Myocyte (in vitro differentiated cells): ENCODE data around the gene MED15. TPM values are rescaled to one million over a fixed set of nuclear protein-coding genes. Genes with fewer than 3 reads are reported as not detected.
"Not testable (repeated sequence)": the region's sequence is repeated elsewhere in the genome, so short reads cannot be mapped to it uniquely, and the experiment has no call there.

Experiments
- DNase-seq: peaks from one replicate; pipeline ENCODE4 v3.0.0-alpha.2; 2012; ENCODE audit warnings: low read depth
- total RNA-seq: library from RNA; depleted of rRNA; stranded (reverse); fragments of >200 nt; gene quantifications from 2 replicates; pipeline ENCODE4 v1.2.3, GENCODE V29; 2014

The MED15 gene
- total RNA-seq, 1 donor from 2014 or later = 29.7 TPM

DNA sequence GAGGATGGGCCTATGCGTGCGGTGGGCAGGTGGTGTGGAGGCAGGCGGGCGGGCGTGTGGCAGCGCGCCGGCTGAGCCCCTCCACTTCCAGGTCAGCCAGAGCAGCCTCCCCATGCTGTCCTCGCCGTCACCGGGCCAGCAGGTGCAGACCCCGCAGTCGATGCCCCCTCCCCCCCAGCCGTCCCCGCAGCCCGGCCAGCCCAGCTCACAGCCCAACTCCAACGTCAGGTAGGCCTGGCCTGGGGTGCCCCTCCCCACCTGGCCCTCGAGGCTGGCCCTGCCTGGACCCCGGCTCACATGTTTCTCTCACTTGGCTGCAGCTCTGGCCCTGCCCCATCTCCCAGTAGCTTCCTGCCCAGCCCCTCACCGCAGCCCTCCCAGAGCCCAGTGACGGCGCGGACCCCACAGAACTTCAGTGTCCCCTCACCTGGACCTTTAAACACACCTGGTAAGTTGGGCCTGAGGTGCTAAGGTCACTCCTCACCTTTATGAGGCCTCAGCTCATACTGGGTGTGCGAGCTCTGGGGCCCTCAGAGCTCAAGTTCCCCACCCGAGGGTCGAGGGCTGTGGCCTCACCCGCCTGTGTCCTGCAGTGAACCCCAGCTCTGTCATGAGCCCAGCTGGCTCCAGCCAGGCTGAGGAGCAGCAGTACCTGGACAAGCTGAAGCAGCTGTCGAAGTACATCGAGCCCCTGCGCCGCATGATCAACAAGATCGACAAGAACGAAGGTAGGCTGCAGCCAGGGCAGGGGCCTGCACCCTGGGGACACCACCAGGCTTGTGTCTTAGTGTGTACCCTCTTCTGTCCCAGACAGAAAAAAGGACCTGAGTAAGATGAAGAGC is 75.3 kb downstream of the MED15 start:
- DNase-seq = no peak

DNA sequence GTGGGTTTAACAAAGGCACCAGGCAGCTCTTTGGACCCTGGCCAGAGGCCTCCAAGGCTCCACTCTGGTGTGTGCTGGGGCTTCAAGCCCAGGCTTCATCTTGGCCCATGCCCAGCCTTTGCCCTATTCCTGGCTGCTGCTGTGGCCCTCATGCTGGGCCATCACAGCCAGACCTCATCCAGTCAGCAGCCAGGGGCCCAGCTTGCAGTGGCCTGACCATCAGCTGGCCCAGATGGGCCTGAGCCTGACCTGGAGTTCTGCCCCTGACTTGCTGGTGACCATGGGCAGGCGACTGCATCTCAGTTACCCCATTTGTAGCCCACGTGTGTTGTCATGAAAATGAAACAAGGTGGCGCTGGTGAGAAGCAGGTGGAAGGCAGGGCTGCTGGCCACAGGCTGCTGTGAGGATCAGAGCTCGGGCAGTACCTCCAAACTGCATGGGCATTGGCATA is 76.1 kb downstream of the MED15 start:
- DNase-seq = no peak

DNA sequence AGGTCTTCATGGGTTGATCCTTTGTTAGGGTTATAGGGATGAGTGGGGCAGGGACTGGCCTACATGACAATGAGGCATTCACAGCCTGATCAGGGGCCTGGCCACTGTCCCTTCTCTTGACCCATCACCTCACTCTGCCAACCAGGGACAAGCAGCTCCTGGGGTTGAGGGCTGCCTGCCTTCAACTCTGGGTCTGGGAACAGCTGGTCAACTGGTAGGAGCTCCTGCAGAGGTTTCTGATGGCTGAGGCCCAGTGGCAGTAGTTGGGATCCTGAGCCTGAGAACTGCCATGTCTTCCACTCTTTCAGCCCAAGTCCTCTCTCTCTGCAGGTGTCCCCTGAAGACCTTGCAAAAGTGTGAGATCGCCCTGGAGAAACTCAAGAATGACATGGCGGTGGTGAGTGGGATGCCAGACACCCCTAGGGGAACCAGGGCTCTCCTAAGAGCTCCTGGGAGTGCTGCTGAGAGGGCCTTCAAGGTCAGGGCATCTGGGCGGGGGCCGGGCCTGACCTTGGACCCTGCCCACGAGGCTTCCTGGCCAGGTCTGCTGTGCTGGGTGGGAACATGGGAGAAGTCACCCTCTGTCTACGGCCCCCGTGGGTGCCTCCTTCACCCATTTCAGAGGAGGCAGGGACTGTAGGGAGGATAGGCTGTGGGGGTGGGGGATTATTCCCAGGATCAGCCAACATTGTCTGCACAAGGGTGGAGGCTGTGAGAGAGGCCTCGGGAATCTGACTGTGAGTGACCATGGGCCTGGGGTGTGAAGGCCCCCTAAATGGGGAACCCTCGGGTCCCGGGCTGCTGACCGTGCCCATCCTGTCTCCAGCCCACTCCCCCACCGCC is 76.8 kb downstream of the MED15 start:
- no peak for DNase-seq

DNA sequence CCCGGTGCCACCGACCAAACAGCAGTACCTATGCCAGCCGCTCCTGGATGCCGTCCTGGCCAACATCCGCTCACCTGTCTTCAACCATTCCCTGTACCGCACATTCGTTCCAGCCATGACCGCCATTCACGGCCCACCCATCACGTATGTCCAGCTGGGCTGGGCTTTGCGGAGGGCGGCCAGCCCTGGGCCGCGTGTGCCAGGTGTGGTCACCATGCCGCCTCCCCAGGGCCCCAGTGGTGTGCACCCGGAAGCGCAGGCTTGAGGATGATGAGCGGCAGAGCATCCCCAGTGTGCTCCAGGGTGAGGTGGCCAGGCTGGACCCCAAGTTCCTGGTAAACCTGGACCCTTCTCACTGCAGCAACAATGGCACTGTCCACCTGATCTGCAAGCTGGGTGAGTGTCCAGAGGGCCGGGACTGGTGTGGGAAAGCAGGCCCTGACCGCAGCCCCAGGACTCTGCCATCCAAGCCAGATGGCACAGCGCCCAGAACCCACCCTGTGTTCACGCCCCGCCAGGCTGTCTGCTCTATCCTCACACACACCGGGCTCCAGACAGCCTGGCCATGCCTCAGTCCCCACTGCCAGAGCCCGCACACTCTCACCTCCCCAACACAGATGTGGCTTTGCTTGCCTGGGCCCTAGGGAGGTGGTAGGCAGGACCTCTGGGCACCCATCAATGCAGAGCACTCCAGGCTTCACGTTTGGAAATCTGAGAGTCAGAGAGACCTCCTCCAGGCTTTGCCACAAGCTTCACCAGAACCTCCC is 77.6 kb downstream of the MED15 start:
- DNase-seq = no peak

DNA sequence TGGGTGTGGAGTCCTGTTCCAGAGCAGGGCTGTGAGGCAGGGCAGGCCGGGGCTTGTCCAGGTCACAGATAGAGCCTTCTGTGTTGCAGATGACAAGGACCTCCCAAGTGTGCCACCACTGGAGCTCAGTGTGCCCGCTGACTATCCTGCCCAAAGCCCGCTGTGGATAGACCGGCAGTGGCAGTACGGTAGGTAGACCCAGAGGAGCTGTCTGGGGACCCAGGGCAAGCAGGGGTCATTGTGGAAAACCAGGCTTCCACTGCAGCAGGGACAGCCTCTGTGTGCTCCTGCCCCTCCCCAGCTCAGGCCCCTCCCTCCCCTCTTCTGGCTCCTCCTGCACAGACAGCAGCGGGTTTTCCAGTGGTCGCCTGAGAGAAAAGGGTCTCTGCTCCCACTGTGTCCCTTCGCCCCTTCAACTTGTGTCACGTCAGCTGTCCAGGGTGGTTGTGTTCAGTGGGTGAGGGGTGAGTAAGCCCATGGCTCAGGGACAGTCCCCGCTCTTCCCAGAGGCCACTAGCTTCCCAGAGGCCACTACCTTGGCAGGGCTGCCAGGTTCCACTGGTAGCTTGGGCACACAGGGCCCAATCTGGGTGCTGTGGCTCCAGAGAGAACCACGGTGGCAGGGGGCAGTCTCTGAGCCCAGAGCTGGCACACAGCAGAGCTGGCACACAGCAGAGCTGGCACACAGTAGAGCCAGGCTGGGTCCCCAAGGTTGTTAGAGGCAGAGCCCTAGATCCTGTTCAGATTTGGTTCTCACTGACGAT is 78.4 kb downstream of the MED15 start:
- DNase-seq = no peak

DNA sequence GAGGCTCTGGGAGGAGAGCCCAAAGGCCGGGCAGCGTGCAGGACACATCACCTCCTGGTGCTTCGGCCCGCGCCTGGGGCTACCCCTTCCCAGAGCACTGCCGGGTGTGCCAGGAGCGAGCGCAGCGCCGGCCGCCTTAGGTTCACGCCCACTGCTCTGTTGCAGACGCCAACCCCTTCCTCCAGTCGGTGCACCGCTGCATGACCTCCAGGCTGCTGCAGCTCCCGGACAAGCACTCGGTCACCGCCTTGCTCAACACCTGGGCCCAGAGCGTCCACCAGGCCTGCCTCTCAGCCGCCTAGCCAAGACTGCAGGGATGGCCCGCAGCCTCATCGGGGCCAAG is 79.0 kb downstream of the MED15 start:
- no peak for DNase-seq

DNA sequence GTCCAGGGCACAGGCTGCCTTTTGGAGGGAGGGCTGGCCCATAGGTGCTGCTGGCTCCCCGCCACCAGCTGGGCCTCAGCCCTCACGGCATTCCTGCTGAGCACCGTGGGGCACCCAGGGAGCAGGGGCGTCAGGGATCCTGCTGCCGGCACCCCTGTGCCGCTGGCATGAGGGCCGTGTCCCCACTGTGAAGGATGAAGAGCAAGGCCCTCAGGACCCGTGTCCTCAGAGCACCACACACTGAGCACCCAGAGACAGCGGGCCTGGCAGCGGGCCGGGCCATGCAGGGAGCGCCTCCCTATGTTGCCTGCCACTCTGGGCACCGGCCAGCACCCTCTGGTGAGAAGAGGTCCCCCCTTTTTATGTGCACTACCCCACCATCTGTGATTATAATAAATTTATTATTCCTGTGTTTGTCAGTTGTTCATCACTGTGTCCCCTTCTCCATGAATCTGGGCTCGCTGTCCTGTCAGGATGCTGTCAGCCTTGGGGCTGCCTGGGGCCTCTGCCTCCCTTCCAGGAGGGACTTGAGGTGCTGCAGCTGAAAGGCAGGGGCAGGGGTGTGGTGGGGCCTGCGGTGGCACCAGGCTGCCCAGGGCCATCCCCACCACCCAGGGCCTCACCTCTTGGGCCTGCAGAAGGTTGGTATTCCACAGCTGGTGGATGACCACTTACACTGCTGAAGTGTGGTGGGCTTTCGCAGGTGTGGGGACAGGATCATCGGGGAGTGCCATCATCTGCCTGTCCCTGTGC is 80.0 kb downstream of the MED15 start:
- no peak for DNase-seq

DNA sequence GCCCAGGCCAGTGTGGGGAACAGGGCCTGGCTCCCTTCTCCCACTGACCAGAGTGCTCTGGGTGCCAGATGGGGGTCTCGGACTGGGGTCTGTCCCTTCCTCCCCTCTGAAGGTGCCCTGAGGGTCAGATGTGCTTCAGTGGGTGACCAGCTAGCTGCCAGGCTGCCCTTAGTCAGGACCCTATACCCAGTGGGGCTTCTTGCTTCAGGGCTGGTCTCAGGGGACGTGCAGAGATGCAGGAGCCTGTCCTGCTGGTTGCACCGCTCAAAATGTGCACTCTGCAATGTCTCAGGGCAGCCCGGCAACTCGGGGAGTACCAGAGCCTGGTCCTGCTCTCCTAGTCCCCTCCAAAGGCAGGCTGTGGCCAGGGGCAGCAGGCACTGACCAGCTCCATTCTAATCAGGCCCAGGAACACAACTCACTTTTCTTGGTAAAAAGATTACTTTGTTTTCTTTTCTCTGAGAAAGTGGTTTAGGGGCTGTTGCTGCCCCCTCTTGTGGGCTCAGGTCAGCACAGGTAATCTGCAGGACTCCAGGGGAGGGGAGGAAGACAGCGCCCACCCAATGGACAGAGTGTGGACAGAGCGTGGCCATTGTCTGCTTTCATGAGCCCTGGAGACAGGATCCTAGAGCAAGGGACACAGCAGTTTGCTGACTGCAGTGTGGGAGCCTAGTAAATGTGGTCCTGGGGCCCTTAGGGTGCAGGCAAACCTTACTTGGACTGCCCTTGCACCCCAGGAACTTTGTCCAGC is 80.9 kb downstream of the MED15 start:
- no peak for DNase-seq

DNA sequence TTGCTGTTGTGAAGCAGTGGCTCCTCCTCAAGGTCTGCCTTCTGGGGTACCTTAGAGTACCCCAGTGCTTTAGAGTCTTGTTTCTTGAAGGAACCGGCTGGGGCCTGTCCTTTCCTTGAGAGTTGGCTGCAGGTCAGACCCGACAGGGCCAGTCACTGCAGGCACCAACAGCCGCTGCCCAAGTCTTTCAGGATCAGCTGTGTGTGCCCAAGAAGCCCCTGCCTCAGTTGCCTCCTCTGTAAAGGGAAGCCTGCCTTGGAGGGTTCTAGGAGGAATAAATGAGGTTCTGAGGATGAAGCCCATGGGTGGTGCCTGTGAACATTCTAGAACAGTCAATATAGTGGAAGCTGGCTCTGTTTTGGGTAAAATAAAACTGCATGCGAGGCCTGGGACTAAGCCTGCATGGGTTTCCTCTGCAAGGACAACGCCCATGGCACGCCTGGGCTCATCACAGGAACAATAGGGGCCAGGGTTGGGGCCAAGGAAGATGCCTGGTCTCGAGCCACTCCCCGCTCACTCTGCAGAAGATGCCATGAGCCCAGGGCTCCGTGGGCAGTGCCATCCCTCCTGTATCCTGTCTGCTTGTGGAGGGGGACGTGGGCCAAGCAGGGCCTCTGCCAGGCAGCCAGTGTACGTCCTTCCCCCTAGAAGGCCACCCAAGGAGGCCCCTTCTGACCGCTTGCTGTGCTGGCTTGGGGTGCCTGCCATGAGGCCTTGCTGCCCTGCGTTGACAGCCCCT is 81.6 kb downstream of the MED15 start:
- no peak for DNase-seq

DNA sequence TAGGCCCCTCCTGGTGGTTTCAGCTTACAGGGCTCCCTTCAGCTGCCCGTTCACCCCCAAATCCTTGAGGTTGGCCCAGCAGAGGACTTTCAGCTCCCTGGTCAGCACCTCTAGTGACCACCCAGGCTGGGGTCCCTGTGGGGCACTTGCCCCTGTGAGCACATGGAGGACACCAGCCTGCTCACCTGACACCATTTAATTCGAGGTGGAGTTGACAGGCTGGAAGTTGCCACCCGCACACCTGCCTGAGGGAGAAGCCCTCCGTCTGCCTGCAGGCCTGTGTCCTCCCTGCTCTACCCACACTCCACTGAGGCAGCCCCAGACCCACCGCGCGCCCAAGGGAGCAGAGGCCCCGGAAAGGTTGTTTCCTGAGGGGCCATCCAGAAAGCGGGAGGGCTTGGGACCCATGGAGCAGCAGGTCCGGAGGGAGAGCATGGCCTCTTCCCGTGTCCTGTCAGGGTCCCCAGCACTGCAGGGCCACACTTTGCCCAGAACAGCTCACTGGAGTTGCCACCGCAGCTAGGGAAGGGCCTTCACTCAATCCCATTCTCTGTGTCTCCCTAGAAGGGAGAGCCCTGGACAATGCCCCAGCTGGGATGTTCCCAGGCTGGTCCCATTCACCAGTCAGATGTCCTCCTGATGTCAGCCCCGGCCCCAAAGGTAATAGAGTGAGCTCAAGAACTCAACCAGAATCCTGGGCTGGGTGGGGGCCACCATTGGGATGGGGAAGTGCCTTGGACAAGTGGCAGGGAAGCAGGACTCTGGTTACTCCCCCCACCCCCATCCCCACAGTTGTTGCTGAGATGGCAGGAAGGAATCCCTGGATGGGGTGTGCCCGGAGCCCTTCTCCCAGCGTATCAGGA is 82.4 kb downstream of the MED15 start:
- DNase-seq = no peak

DNA sequence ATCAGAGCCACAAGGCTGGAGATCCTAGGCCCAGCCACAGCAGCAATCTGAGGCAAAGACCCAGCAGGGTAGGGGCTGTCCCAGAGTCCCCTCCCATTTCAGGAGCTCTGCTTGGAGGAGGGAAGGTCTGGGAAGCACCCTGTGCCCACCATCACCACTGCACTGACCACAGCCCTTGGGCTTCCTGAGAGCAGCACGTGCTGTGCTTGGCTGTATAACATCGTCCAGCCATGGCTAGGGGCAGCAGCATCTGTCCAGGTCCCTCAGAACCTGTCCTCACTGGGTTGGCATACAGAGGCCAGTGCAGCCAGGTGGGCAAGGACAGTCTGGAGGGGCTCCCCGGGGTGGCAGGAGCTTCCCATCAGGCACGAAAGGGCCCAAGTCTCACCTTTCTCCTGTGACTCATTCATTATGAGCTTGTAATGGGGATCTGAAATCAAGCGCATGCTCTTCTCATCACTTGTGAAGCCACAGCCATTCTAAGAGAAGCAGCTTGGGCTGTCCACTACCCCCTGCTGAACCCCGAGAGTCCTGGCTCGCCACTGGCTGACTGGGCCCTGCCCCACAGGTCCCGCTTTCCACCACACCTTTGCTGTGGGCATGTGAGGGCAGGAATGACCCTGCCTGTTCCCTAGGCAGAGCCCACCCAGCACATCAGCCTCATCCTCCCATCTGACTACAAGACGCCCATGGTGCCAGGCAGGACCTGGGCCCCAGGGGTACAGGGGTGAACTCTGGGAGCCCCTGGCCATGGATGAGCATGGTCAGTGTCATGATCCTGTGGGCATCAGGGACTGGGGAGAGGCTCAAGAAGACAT is 83.3 kb downstream of the MED15 start:
- no peak for DNase-seq

DNA sequence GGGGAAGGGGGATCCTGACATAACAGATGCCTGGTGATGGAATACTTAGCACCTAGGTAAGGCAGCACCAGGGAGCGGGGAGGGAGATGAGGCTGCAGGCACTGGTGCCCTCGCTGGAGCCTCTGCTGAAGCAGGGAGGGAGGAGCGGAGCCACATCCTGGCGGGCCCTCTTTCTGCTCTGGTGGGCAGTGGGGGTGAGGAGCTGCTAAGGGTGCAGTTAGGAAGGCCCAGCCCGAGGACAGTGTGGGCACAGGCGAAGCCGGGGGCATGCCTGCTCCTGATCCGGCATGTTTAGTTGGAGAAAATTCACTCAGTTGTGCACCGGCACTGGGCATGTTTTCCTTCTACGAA is 83.9 kb downstream of the MED15 start:
- DNase-seq = no peak

DNA sequence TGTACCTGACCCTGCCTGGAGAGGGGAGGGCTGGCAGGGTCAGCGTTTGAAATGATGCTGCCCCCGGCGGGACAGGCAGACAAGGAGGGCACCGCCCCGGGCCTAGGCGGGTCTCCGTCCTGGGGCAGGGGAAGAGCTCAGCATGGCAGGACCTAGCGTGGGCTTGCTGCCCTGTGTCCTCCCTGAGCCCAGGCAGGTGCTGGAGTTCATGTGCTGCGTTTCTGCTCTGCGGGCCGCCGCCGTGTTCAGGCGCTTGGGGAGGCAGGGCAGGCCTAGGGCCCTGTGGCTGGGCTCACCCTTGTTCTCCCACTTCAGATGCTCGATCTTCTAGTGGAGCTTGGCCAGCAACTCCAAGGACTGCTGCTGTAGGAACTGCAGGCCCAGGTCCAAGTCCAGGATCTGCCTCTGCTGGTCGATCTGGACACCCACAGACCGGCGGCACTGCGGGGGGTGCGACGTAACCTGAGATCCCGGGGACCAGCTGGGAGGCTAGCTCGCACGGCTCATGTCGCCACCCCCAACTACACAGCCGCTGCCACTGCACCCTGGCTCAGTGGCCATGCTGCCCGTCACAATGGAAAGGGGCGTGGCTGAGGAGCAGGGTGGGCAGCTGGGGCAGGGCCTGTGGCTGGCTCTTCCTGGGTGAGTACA is 84.4 kb downstream of the MED15 start:
- DNase-seq = peak; percentile 57

DNA sequence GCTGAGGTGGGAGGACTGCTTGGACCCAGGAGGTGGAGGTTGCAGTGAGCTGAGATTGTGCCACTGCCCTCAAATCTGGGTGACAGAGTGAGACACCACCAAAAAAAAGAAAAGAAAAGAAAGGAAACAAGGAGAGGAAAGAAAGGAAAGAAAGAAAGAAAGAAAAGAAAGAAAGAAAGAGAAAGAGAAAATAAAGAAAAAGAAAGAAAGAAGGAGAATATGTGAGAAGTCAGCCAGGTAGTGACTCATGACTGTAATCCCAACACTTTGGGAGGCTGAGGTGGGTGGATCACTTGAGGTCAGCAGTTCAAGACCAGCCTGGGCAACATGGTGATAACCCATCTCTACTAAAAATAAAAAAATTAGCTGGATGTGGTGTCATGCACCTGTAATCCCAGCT is 86.6 kb downstream of the MED15 start:
- DNase-seq = not testable (repeated sequence)

DNA sequence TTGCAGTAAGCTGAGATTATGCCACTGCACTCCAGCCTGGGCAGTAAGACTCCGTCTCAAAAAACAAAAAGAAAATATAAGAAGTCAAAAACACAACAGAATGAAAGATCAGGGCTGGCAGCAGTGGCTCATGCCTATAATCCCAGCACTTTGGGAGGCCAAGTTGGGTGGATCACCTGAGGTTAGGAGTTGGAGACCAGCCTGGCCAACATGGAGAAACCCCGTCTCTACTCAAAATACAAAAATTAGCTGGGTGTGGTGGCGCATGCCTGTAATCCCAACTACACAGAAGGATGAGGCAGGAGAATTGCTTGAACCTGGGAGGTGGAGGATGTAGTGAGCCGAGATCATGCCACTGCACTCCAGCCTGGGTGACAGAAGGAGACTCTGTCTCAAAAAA is 87.1 kb downstream of the MED15 start:
- not testable (repeated sequence) for DNase-seq

DNA sequence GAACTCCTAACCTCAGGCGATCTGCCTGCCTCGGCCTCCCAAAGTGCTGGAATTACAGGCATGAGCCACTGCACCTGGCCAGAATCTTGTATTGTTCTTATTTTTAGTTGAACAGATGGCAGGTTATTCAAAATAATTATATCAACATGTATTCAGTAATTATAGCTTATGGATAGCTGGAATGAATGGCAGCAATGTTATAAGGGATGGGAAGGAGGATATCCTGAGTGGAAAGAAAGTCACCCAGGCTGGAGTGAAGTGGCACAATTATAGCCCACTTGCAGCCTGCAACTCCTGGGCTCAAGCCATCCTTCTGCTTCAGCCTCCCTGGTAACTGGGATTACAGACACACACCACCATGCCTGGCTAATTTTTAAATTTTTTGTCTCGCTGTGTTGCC is 88.1 kb downstream of the MED15 start:
- DNase-seq = no peak

DNA sequence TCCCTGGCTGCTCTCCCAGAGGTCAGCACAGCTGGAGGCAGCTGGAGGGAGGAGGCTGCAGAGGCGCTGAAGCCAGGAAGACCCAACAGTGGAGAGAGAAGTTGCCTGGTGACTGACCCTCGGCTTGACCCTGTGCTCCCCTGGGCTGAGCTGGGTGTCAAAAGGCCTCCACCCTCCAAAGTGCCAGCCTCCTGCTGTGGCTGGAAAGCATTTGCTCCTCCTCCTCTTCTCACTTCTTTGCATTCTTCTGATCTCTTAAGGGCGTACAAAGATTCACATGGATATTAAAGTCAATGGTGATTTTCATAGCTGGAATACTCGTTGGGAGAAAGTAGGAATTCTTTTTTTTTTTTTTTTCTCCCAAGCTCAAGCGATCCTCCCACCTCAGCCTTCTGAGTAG is 91.7 kb downstream of the MED15 start:
- no peak for DNase-seq
